Esophagus (tissue), 2 donors: ENCODE data around the gene OR4D5. TPM values are rescaled to one million over a fixed set of nuclear protein-coding genes. Genes with fewer than 3 reads are reported as not detected.

ENCODE experiments used
- H3K27ac ChIP-seq, 2 donors: one replicate each; pipeline ENCODE4 v1.5.1; 2013; ENCODE audit warnings: low read depth in 2 of 2, mild to moderate bottlenecking in 2 of 2, inconsistent platforms in 1 of 2, low read length in 1 of 2, moderate library complexity in 1 of 2
- H3K27me3 ChIP-seq, 2 donors: one replicate each; pipeline ENCODE4 v1.6.1; 2013; ENCODE audit warnings: low read length in 2 of 2, control low read depth in 1 of 2, mild to moderate bottlenecking in 1 of 2; ENCODE audit not compliant: insufficient read depth in 2 of 2, control insufficient read depth in 1 of 2
- H3K36me3 ChIP-seq, 2 donors: one replicate each; pipeline ENCODE4 v1.6.1; 2013; ENCODE audit warnings: low read length in 1 of 2; ENCODE audit not compliant: control insufficient read depth in 2 of 2, insufficient read depth in 2 of 2
- H3K4me1 ChIP-seq, 2 donors: one replicate each; pipeline ENCODE4 v1.6.1; 2013; ENCODE audit warnings: low read length in 1 of 2; ENCODE audit not compliant: control insufficient read depth in 2 of 2, insufficient read depth in 2 of 2
- H3K4me3 ChIP-seq, 2 donors: one replicate each; pipeline ENCODE4 v1.5.1; 2013; ENCODE audit warnings: low read length in 2 of 2, mild to moderate bottlenecking in 2 of 2, low read depth in 1 of 2, moderate library complexity in 1 of 2
- H3K9me3 ChIP-seq, 2 donors: one replicate each; pipeline ENCODE4 v1.6.1; 2013; ENCODE audit warnings: mild to moderate bottlenecking in 2 of 2, low read depth in 1 of 2, low read length in 1 of 2, moderate library complexity in 1 of 2; ENCODE audit not compliant: control insufficient read depth in 2 of 2, insufficient read depth in 1 of 2
- WGBS, 2 donors: extraction: QIAGEN DNeasy Blood & Tissue Kit; methylation state at CpG; one replicate each; pipeline ENCODE4 v1.1.7; 2013; 5-methylcytosine and 5-hydroxymethylcytosine counted together
- polyA plus RNA-seq, 2 donors: library from polyadenylated mRNA; stranded (reverse); fragments of 200-250 nt; gene quantifications; one replicate each; pipeline ENCODE4 v1.2.3, GENCODE V29; 2013
- donor health status: healthy with polysubstance abuse.
- donor health status: Bipolar disorder and iron deficiency.

The OR4D5 gene
- polyA plus RNA-seq: not detected

DNA sequence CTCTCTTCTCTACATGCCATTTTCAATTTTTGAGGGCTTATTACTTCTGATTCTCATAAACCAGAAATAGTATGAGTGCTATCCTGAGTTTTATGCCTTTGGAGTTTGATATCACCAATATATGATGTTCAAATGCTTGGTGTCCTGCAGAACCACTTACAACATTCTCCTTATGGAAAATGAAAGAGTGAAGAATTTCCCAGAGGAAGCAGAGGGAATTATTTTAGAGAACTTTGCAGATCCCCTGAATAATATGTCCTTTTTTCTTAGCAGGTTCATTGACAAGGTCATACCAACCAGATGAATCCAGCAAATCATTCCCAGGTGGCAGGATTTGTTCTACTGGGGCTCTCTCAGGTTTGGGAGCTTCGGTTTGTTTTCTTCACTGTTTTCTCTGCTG, at the start of gene OR4D5:
TSS of gene OR4D5 (plus strand) at position 301 of the 400 bp plus-strand sequence. CDS start at position 301, 0 bp downstream.
- H3K36me3 ChIP-seq: no peaks in the 10 kb centered on the region
- H3K27ac ChIP-seq: no peak within 1 kb of the TSS
- no peaks in the 10 kb centered on the region for H3K4me1 ChIP-seq
- WGBS, 2 donors: 71 to 82% methylated on average over 1 of the region's 1 CpG
- no peaks in the 10 kb centered on the region for H3K27me3 ChIP-seq
- peaks cover 2 to 6% of the 10 kb centered on the region in 2 donors for H3K9me3 ChIP-seq
- no peak within 1 kb of the TSS for H3K4me3 ChIP-seq

DNA sequence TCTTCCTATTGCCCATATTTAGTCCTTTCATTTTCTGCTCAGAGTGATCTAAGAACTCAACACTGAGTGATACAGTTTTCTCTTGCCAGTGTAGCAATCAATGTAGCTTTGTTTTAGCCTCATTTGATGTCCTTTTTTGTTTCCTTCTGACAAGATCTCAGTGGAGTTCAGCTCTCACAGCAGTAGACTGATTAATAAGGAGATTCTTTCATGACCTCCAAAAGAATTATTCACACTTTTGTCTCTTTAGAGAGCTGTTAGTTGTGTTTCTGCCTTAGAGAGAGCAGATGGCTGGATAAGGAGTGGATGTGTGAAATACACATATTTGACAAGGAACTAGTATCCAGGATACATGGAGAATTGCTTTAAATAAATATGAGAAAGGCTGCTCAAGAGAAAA, 47.4 kb upstream of the OR4D5 start:
- H3K9me3 ChIP-seq: no peaks in the 10 kb centered on the region
- H3K4me1 ChIP-seq: no peaks in the 10 kb centered on the region
- no peaks in the 10 kb centered on the region for H3K36me3 ChIP-seq
- H3K4me3 ChIP-seq: no peak overlapping the region
- no peak overlapping the region for H3K27ac ChIP-seq
- no peaks in the 10 kb centered on the region for H3K27me3 ChIP-seq

GRCh38 chr11:123899792-123900191, 39.6 kb upstream of the OR4D5 start:
- Histone ChIP-seq H3K36me3 (no peaks in the 10 kb centered on the region), H3K4me1 (no peaks in the 10 kb centered on the region), H3K4me3 (no peak overlapping the region), H3K9me3 (no peaks in the 10 kb centered on the region), H3K27me3 (no peaks in the 10 kb centered on the region), H3K27ac (no peak overlapping the region)
- WGBS, 2 donors: 59 to 61% methylated on average over 3 of the region's 3 CpGs

DNA sequence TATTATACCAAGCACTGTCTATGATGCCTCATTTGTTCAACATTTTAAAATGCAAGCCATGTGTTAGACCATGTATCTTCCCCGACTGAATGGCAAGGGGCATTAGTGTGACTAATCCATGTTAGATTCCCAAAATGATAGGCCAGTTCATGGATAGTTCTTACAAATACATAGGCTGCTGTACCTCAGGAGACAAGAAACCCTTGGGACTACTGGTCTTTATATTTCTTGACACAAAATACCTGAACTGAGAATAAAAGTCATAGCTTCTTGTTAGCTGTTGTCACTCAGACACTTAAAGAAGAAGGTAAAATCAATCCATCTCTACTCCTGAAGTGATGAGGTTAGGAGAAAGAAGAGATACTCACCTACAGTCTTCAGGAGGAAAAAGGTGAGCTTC, 37.5 kb upstream of the OR4D5 start, which contains the start of gene OR8D4:
TSS of gene OR8D4 (plus strand) at position 301 of the 400 bp plus-strand sequence. CDS start 4,265 bp downstream, outside the sequence.
- Histone ChIP-seq H3K4me3 (no peak within 1 kb of the TSS), H3K9me3 (no peaks in the 10 kb centered on the region), H3K4me1 (no peaks in the 10 kb centered on the region), H3K27me3 (no peaks in the 10 kb centered on the region), H3K27ac (no peak within 1 kb of the TSS), H3K36me3 (no peaks in the 10 kb centered on the region)
- WGBS, 2 donors: 91 to 96% methylated on average over 1 of the region's 1 CpG

- no peak overlapping the region for H3K4me3 ChIP-seq
These were observed 35.5 kb upstream of the OR4D5 start for GRCh38 chr11:123903932-123904331.

DNA sequence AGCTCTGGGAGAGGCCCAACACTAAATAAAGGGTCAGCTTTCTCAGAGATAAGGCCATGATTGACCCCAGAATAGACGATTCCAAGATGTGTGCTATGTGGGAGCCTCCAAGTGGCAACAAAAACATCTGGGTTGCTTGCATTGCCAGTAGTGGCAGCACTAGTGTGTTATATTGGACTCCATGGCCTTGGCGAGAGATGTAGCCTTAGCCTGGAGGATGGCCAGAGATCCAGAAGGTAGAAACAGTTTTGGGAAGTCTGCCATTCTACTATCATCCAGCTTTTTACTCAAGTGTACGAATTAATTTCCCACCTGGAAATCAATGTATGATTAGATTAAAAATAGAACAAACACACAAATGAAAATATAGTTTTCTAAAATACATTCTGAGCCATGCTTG, 34.5 kb upstream of the OR4D5 start:
- no peaks in the 10 kb centered on the region for H3K27me3 ChIP-seq
- H3K27ac ChIP-seq: no peak overlapping the region
- H3K4me3 ChIP-seq: no peak overlapping the region
- 58 to 62% methylated on average over 3 of the region's 3 CpGs for WGBS, 2 donors
- no peaks in the 10 kb centered on the region for H3K36me3 ChIP-seq
- no peaks in the 10 kb centered on the region for H3K4me1 ChIP-seq
- no peaks in the 10 kb centered on the region for H3K9me3 ChIP-seq

More at GRCh38 chr11:123903932-123904331, 35.5 kb upstream of the OR4D5 start:
- H3K27me3 ChIP-seq: no peaks in the 10 kb centered on the region
- H3K9me3 ChIP-seq: no peaks in the 10 kb centered on the region
- H3K36me3 ChIP-seq: no peaks in the 10 kb centered on the region
- no peaks in the 10 kb centered on the region for H3K4me1 ChIP-seq
- no peak overlapping the region for H3K27ac ChIP-seq
- 69 to 78% methylated on average over 2 of the region's 2 CpGs for WGBS, 2 donors

GRCh38 chr11:123905826-123906225, 33.6 kb upstream of the OR4D5 start:
- Histone ChIP-seq H3K36me3 (no peaks in the 10 kb centered on the region), H3K27me3 (no peaks in the 10 kb centered on the region), H3K4me3 (no peak overlapping the region), H3K27ac (no peak overlapping the region), H3K4me1 (no peaks in the 10 kb centered on the region), H3K9me3 (peaks cover 0 to 3% of the 10 kb centered on the region in 2 donors)
- 40 to 54% methylated on average over 3 of the region's 3 CpGs for WGBS, 2 donors

- Histone ChIP-seq H3K27ac (no peak overlapping the region), H3K4me1 (no peaks in the 10 kb centered on the region), H3K27me3 (no peaks in the 10 kb centered on the region), H3K9me3 (no peaks in the 10 kb centered on the region), H3K36me3 (no peaks in the 10 kb centered on the region), H3K4me3 (no peak overlapping the region)
- 66 to 74% methylated on average over 3 of the region's 3 CpGs for whole genome bisulfite sequencing, 2 donors
These were observed 18.5 kb upstream of the OR4D5 start for GRCh38 chr11:123920943-123921342.

- no peak overlapping the region for H3K27ac ChIP-seq
- no peaks in the 10 kb centered on the region for H3K9me3 ChIP-seq
- H3K4me1 ChIP-seq: no peaks in the 10 kb centered on the region
- 73 to 87% methylated on average over 1 of the region's 1 CpG for WGBS, 2 donors
- H3K27me3 ChIP-seq: no peaks in the 10 kb centered on the region
- H3K36me3 ChIP-seq: no peaks in the 10 kb centered on the region
- no peak overlapping the region for H3K4me3 ChIP-seq
These were observed 15.4 kb upstream of the OR4D5 start for GRCh38 chr11:123924027-123924426.

GRCh38 chr11:123942413-123942812, 3.0 kb downstream of the OR4D5 start:
- 79 to 83% methylated on average over 4 of the region's 4 CpGs for whole genome bisulfite sequencing, 2 donors
- peaks cover 2 to 6% of the 10 kb centered on the region in 2 donors for H3K9me3 ChIP-seq
- H3K36me3 ChIP-seq: no peaks in the 10 kb centered on the region
- no peaks in the 10 kb centered on the region for H3K4me1 ChIP-seq
- no peaks in the 10 kb centered on the region for H3K27me3 ChIP-seq
- H3K4me3 ChIP-seq: no peak overlapping the region
- no peak overlapping the region for H3K27ac ChIP-seq
